Gastrocnemius medialis (tissue), 4 donors: ENCODE measurements around the gene HAPLN2. TPM values are rescaled to one million over a fixed set of nuclear protein-coding genes. Genes with fewer than 3 reads are reported as not detected.

Experiments used
- ATAC-seq, 2 donors: fragments of 150-250 bp; one replicate each; pipeline ENCODE4 v1.9.1; 2016
- DNase-seq, 2 donors: peaks; one replicate each; pipeline ENCODE4 v3.0.0-alpha.2; 2019
- H3K27ac ChIP-seq, 4 donors: fragments of 200-600 bp; sonication (generic); 1 replicate in 1 of 4; 2 replicates in 3 of 4; pipeline ENCODE4 v1.5.1; 2016 to 2018; ENCODE audit warnings: mild to moderate bottlenecking in 2 of 4, moderate library complexity in 1 of 4
- H3K27me3 ChIP-seq, 3 donors: fragments of 200-600 bp; sonication (generic) in 2 of 3; 1 replicate in 1 of 3; 2 replicates in 2 of 3; pipeline versions ENCODE4 v1.5.1 to v1.6.0; 2016 to 2019; ENCODE audit warnings: mild to moderate bottlenecking in 1 of 3, moderate library complexity in 1 of 3
- H3K36me3 ChIP-seq, 2 donors: fragments of 200-600 bp; sonication (generic) in 1 of 2; one replicate each; pipeline ENCODE4 v1.5.1; 2017 to 2018
- H3K4me1 ChIP-seq, 2 donors: fragments of 200-600 bp; sonication (generic) in 1 of 2; one replicate each; pipeline ENCODE4 v1.5.1; 2016 to 2017; ENCODE audit warnings: mild to moderate bottlenecking in 2 of 2
- H3K4me3 ChIP-seq, 4 donors: fragments of 200-600 bp; sonication (generic) in 3 of 4; 1 replicate in 1 of 4; 2 replicates in 3 of 4; pipeline ENCODE4 v1.5.1; 2016 to 2019; ENCODE audit warnings: mild to moderate bottlenecking in 2 of 4
- H3K9me3 ChIP-seq, 3 donors: fragments of 200-600 bp; sonication (generic) in 2 of 3; 1 replicate in 1 of 3; 2 replicates in 2 of 3; pipeline ENCODE4 v1.5.1; 2016 to 2019
- CTCF ChIP-seq, 5 experiments: fragments of 450-650 bp in 3 of 5; fragments of 200-600 bp in 2 of 5; sonication (generic) in 2 of 5; IDR thresholded peaks in 4 of 5; conservative IDR thresholded peaks in 1 of 5; 1 replicate in 4 of 5; 2 replicates in 1 of 5; pipeline ENCODE4 v1.5.1; 2016 to 2019; ENCODE audit warnings: antibody characterized with exemption in 5 of 5, mild to moderate bottlenecking in 3 of 5, moderate library complexity in 3 of 5
- POLR2A ChIP-seq, 2 donors: fragments of 450-650 bp; IDR thresholded peaks; one replicate each; pipeline ENCODE4 v1.6.1; 2017; ENCODE audit warnings: antibody characterized with exemption in 2 of 2, mild to moderate bottlenecking in 2 of 2, moderate library complexity in 2 of 2
- in situ Hi-C, 4 donors: fragments of 200-750 bp; cut with MboI; loops; one replicate each; pipeline versions ENCODE4 v1.15.0 to v1.8.0; 2017; ENCODE audit warnings: low sequenced_read_pairs in 4 of 4
- intact Hi-C: fragments of 100-400 bp; cut with DNase I; formaldehyde crosslinking; loops from one replicate; pipeline ENCODE4 v1.15.1; 2023; ENCODE audit warnings: low total_unique reads
- total RNA-seq, 4 donors: library from RNA; depleted of rRNA; stranded (reverse); fragments of >200 nt; gene quantifications; one replicate each; pipeline versions ENCODE4 v1.1.0 to v1.2.3, GENCODE V29; 2016

HAPLN2 gene
- total RNA-seq, 4 donors from 2014 or later = 0.53 to 6.0 (median 3.0) TPM

GRCh38 chr1:156644640-156645039, 25.4 kb downstream of the HAPLN2 start:
- intact Hi-C loops = no loop called here
- peaks cover 35 to 40% (median 38%) of the 10 kb centered on the region in 3 donors for H3K27me3 ChIP-seq
- no peak for ATAC-seq

GRCh38 chr1:156645056-156645455, 25.8 kb downstream of the HAPLN2 start:
- Histone ChIP-seq H3K4me3 (no peak overlapping the region), H3K27ac (no peak overlapping the region), H3K27me3 (peaks cover 35 to 40% (median 38%) of the 10 kb centered on the region in 3 donors), H3K36me3 (no peaks in the 10 kb centered on the region), H3K9me3 (no peaks in the 10 kb centered on the region), H3K4me1 (peaks cover 4 to 15% of the 10 kb centered on the region in 2 donors)
- TF ChIP-seq CTCF (IDR thresholded peaks at IDR 0.05 in 4 of 5, conservative IDR thresholded peaks at IDR 0.05 in 1 of 5) (no peak), POLR2A (IDR thresholded peaks at IDR 0.05) (no peak)
- DNase-seq = no peak
- no peak for ATAC-seq
- intact Hi-C loops = no loop called here
- in situ Hi-C loops = no loop called here

More at GRCh38 chr1:156644640-156645039, 25.4 kb downstream of the HAPLN2 start:
- Histone ChIP-seq H3K9me3 (no peaks in the 10 kb centered on the region), H3K4me3 (no peak overlapping the region), H3K36me3 (no peaks in the 10 kb centered on the region), H3K27ac (no peak overlapping the region), H3K4me1 (peaks cover 7 to 19% of the 10 kb centered on the region in 2 donors)
- in situ Hi-C loops = no loop called here
- DNase-seq = no peak
- TF ChIP-seq POLR2A (IDR thresholded peaks at IDR 0.05) (no peak), CTCF (IDR thresholded peaks at IDR 0.05 in 4 of 5, conservative IDR thresholded peaks at IDR 0.05 in 1 of 5) (no peak)

- no peak overlapping the region for H3K27ac ChIP-seq
- in situ Hi-C loops (no loop called here), intact Hi-C loops (no loop called here)
- peaks cover 3 to 12% of the 10 kb centered on the region in 2 donors for H3K4me1 ChIP-seq
- no peak overlapping the region for H3K4me3 ChIP-seq
- ATAC-seq (no peak), DNase-seq (no peak)
- H3K27me3 ChIP-seq = peaks cover 38 to 43% (median 38%) of the 10 kb centered on the region in 3 donors
- no peaks in the 10 kb centered on the region for H3K36me3 ChIP-seq
- H3K9me3 ChIP-seq = no peaks in the 10 kb centered on the region
- no peak for TF ChIP-seq CTCF (IDR thresholded peaks at IDR 0.05 in 4 of 5, conservative IDR thresholded peaks at IDR 0.05 in 1 of 5)
- no peak for TF ChIP-seq POLR2A (IDR thresholded peaks at IDR 0.05)
These were observed 26.5 kb downstream of the HAPLN2 start for GRCh38 chr1:156645666-156646065.

GRCh38 chr1:156646738-156647211, 27.6 kb downstream of the HAPLN2 start:
- TF ChIP-seq POLR2A (IDR thresholded peaks at IDR 0.05) = no peak
- no peak for ATAC-seq
- H3K4me1 ChIP-seq = peaks cover 0 to 6% of the 10 kb centered on the region in 2 donors
- H3K27ac ChIP-seq = no peak overlapping the region
- intact Hi-C loops (no loop called here), in situ Hi-C loops (no loop called here)
- no peak for DNase-seq
- H3K27me3 ChIP-seq = peaks cover 32 to 38% (median 37%) of the 10 kb centered on the region in 3 donors
- no peaks in the 10 kb centered on the region for H3K36me3 ChIP-seq
- H3K4me3 ChIP-seq = no peak overlapping the region
- no peaks in the 10 kb centered on the region for H3K9me3 ChIP-seq

- peaks cover 0 to under 1% of the 10 kb centered on the region in 2 donors for H3K4me1 ChIP-seq
- TF ChIP-seq POLR2A (IDR thresholded peaks at IDR 0.05) (no peak), CTCF (IDR thresholded peaks at IDR 0.05 in 4 of 5, conservative IDR thresholded peaks at IDR 0.05 in 1 of 5) (no peak)
- no peaks in the 10 kb centered on the region for H3K36me3 ChIP-seq
- no peaks in the 10 kb centered on the region for H3K9me3 ChIP-seq
- intact Hi-C loops = no loop called here
- in situ Hi-C loops = no loop called here
- H3K27ac ChIP-seq = no peak overlapping the region
- ATAC-seq (no peak), DNase-seq (no peak)
- H3K4me3 ChIP-seq = no peak overlapping the region
- H3K27me3 ChIP-seq = peaks cover 26 to 34% (median 31%) of the 10 kb centered on the region in 3 donors
These were observed 28.1 kb downstream of the HAPLN2 start for GRCh38 chr1:156647351-156647750.
